GM10266 (cell line): Measurements from ENCODE around the gene ONECUT1.

ENCODE experiments used
- DNase-seq: peaks from one replicate; pipeline ENCODE4 v3.0.0; 2012; ENCODE audit errors: extremely low spot score
- CTCF ChIP-seq: IDR thresholded peaks from 2 replicates; pipeline ENCODE4 v1.5.1; 2012; ENCODE audit warnings: mild to moderate bottlenecking, low read depth; ENCODE audit not compliant: control insufficient read depth, insufficient read depth; ENCODE audit errors: missing control alignments

Gene ONECUT1

GRCh38 chr15:52731004-52731403 lies 59.1 kb downstream of the ONECUT1 start:
- no peak for DNase-seq
- no peak for TF ChIP-seq CTCF

GRCh38 chr15:52730594-52730993 lies 59.5 kb downstream of the ONECUT1 start:
- DNase-seq: no peak
- TF ChIP-seq CTCF: no peak

GRCh38 chr15:52730173-52730572 lies 60.0 kb downstream of the ONECUT1 start:
- TF ChIP-seq CTCF: no peak
- no peak for DNase-seq

GRCh38 chr15:52728899-52729298 lies 61.2 kb downstream of the ONECUT1 start:
- TF ChIP-seq CTCF: no peak

GRCh38 chr15:52727815-52728214 lies 62.3 kb downstream of the ONECUT1 start:
- no peak for DNase-seq
- no peak for TF ChIP-seq CTCF

More at GRCh38 chr15:52728899-52729298, 61.2 kb downstream of the ONECUT1 start:
- no peak for DNase-seq

- no peak for TF ChIP-seq CTCF
- DNase-seq: no peak
Measured at GRCh38 chr15:52726195-52726594, 63.9 kb downstream of the ONECUT1 start.

GRCh38 chr15:52718551-52718950 lies 71.6 kb downstream of the ONECUT1 start:
- TF ChIP-seq CTCF: no peak

More at GRCh38 chr15:52718551-52718950, 71.6 kb downstream of the ONECUT1 start:
- no peak for DNase-seq
